ENCODE results near the gene GPX2.
A peak's percentile ranks its signal among the peaks of the same experiment; 100 is the strongest.
"Not testable (repeated sequence)": the region's sequence is repeated elsewhere in the genome, so short reads cannot be mapped to it uniquely, and the experiment has no call there.

Gene GPX2

GRCh38 chr14:64938972-64939816 lies 3.4 kb downstream of the GPX2 start:
- no peak for DNase-seq

- DNase-seq, result no peak
These were observed 4.7 kb downstream of the GPX2 start for GRCh38 chr14:64937821-64938193.

GRCh38 chr14:64937171-64937820 lies 5.2 kb downstream of the GPX2 start:
- DNase-seq, result no peak

- DNase-seq, result no peak
These were observed 7.0 kb downstream of the GPX2 start for GRCh38 chr14:64935508-64935907.

GRCh38 chr14:64934338-64934929 lies 8.1 kb downstream of the GPX2 start:
- no peak for DNase-seq

- DNase-seq, result no peak
These were observed 10.3 kb downstream of the GPX2 start for GRCh38 chr14:64932231-64932630.

GRCh38 chr14:64931123-64931522 lies 11.4 kb downstream of the GPX2 start:
- no peak for DNase-seq

- no peak for DNase-seq
These were observed 12.3 kb downstream of the GPX2 start for GRCh38 chr14:64930085-64930843.

- DNase-seq, result no peak
These were observed 13.6 kb downstream of the GPX2 start for GRCh38 chr14:64929014-64929359.

GRCh38 chr14:64928239-64929013 lies 14.1 kb downstream of the GPX2 start:
- no peak for DNase-seq

GRCh38 chr14:64927031-64927430 lies 15.5 kb downstream of the GPX2 start:
- no peak for DNase-seq

- no peak for DNase-seq
These were observed 16.0 kb downstream of the GPX2 start for GRCh38 chr14:64926398-64926995.

- no peak for DNase-seq
These were observed 19.5 kb downstream of the GPX2 start for GRCh38 chr14:64923015-64923414.

GRCh38 chr14:64920465-64920864 lies 22.1 kb downstream of the GPX2 start:
- DNase-seq, result no peak

GRCh38 chr14:64919618-64920017 lies 22.9 kb downstream of the GPX2 start:
- DNase-seq, result no peak

- DNase-seq, result no peak
These were observed 23.3 kb downstream of the GPX2 start for GRCh38 chr14:64919215-64919614.

- DNase-seq, result no peak
These were observed 24.3 kb downstream of the GPX2 start for GRCh38 chr14:64918216-64918615.

GRCh38 chr14:64915797-64916196 lies 26.7 kb downstream of the GPX2 start:
- no peak for DNase-seq

- no peak for DNase-seq
These were observed 27.5 kb downstream of the GPX2 start for GRCh38 chr14:64915029-64915424.

GRCh38 chr14:64914237-64915028 lies 28.1 kb downstream of the GPX2 start, which contains the start of gene CHURC1:
CHURC1 (plus strand) TSS chr14:64914455; CDS start chr14:64914496, 41 bp downstream.
- peak; percentile 89 to 97 for DNase-seq

- not testable (repeated sequence) for DNase-seq
These were observed 29.1 kb downstream of the GPX2 start for GRCh38 chr14:64913477-64913876.

All from stimulated activated CD4-positive, alpha-beta T cell treated with anti-CD3 and anti-CD28 coated beads, Interleukin-2, amount 100 ng/mL, for 48 hours (primary cell).